CD4-positive, alpha-beta T cell treated with Interleukin-15 for 4 hours (primary cell): Measurements from ENCODE around the gene GNAT2.
A peak's percentile ranks its signal among the peaks of the same experiment; 100 is the strongest.

ENCODE experiments used
- DNase-seq: peaks from one replicate; pipeline ENCODE4 v3.0.0-alpha.2; 2020; ENCODE audit warnings: low spot score

Gene GNAT2

DNA sequence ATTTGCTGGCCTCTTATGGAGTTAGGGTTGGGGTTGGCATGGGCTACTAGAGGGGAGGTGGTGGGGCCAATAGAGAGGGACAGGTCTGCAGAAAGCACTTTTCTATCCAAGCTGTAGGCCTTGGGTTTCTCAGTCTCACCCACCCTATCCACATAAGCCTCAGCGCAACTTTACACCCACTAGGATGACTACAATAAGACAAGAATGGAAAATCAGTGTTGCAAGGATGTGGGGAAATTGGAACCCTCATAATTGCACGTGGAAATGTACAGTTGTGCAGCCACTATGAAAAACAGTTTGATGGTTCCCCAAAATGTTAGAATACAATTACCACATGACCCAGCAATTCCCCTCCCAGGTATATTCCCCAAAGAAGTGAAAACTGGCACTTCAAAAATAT lies 22.4 kb upstream of the GNAT2 start:
- DNase-seq, result no peak

DNA sequence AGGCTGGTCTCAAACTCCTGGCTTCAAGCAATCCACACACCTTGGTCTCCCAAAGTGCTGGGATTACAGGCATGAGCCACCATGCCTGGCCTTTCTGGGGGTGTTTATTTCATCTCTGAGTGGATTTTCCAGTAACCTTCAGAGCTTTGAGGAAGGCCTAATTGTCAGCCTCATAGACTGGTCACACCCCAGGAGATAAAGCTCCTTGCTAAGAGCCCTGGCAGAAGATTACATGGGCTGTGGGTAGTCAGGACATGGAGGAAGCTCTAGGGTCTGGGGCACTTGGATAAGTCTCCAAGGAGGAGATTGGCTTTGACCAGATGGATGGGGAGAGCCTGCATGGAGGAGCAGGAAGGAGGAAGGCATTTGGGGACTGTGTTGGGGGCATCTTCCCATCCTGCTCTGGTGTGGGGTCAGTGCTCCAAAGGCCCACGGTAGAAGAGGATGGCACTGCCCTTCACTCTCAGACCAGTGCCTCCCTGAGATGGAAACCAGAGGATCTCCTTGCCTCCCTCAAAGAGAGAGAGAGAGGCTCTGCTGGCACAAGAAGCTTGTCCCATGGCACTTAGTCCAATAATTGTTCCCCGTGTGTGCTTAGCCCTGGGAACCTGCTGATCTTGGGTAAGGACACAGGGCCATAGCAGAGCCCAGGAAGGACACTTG lies 21.8 kb upstream of the GNAT2 start:
- DNase-seq, result no peak

DNA sequence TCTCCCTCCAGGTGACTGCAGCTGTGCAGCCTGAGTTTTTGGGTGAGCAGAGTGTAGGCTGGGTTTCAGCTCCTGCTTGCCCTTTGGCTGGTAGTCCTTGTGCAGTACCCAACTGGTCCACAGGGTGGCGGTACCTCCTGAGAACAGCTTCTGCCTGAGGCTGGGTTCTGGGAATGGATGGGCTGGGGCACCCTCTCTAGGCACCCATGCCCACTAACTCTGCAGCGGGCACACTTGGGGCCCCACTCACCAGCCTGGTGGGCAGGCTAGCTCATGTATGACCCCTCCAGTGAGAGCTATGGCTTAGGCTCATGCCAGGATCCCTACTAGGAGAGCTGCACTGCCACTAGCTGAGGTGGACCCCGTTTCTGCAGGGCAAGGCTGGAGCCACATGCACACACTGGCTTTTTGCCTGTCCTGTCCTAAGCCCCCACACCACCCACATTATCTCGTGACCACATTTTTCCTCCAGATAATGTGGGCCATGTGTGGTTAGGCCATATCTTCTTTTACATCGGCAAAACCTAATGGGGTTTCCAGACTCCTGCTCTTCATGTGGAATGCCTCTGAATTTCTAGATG lies 21.0 kb upstream of the GNAT2 start:
- peak; percentile 89 for DNase-seq

DNA sequence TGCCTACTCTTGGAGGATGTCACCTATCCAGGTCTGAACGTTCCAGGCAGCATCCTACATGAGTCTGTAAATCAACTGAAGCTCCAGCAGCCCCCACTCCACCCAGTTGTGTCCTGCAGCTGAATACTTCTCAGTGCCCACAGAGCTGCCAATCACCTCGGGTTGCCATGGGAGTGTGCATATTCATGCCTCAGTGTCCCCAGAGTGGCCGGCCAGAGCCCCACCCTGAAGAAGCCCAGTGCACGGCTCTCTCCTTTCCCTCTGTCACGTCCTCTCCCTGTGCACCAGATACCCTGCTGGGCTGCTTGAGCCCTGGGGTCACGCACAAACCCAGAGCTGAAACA lies 20.4 kb upstream of the GNAT2 start:
- DNase-seq, result no peak

DNA sequence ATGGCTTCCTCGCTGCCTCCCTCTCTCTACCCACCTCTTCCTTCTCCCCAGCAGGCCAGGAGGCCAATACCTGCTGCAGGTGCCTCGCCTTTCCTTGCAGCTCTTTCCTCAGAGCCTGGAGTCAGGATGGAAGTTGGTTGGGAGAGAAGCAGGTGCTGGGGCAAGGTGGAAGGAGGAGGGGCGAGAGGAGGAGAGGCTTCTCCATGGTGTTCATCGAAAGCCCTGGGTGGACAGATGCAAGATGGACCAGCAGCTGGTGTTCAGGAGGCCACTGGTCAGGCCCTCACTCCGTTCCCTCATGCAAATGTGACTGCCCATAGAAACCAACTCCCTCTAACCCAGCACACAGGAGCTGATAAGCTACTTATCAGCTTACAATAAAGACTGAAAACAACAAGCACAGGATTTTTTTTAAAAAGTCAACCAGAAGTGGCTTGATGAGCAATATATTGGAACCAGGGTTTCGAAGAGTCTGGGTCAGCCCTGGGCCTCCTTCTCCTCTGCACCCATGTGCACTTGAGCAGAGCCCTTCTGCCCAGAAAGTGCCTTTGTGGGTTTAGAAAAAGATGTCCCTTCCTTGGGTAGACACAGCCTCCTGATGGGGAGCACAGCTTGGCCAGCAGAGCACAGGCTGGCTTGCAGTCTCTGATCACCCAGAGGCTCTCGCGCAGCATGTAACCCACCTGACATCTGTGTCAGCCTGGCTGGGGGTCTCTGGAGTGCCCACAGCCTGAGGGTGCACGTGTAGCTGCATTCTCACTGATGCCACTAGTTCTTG lies 19.8 kb upstream of the GNAT2 start:
- no peak for DNase-seq

DNA sequence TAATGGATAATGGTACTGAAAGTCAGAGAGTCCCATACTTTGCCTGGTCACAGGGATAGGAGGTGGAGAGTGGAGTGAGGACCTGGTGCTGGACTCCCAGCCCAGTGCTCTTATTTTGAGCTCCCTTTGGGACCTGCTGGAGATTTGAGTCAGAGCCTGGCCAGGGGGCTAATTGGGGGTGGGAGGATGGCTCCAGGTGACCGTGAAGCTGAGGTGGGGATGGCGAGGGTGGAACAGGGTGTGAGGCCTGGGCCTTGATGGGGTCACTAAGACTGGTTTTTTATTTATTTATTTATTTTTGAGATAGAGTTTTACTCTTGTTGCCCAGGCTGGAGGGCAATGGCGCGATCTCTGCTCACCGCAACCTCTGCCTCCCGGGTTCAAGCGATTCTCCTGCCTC lies 18.0 kb upstream of the GNAT2 start:
- no peak for DNase-seq

DNA sequence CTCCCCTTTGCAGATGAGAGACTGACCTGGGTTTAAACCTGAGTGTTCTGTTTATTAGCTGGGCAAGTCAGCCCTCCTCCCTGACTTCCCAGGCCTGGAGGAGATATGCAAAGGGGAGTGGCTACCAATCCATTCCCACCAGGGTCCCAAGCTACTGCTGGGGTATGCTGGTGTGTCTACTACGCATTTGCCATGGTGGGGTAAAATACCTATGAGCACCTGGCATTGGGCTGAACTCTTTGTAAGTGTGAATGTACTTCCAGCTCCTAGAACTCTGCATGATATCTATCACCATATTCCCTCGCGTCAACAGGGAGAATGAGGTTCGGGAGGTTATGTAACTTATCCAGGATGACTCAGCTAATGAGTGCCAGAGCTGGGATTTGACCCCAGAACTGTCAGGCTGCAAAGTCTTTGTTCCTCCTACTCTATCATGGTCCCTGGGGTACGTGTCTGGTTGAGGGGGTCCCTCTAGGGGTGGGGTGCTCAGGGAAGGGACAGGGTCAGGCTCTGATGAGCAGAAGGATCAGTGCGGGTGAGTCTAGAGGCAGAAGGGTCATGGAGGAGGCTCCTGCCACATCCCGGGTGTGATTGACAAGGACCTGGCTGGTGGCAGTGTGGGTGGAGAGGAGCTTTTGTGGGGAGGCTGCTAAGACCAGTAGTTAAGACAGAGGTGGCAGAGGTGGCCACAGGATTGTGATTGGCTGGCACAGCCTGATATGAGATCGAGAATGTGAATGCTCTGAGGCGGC lies 17.0 kb upstream of the GNAT2 start:
- DNase-seq, result no peak

DNA sequence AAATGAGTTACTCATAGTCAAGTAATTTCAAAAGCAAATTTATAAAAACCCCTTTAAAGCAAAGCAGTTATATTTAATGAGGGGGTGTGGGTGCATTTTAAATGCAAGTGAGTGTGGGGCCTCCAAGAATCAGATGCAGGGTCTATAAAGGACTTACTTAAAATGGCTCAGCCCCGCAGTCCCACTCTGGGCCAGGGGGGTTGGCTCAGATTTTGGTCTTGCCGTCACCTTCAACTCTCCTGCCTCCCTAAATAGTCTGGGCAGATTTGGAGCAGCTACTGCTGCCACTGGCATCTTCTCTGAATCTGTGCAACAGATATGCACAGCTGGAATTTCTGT lies 16.4 kb upstream of the GNAT2 start:
- no peak for DNase-seq

DNA sequence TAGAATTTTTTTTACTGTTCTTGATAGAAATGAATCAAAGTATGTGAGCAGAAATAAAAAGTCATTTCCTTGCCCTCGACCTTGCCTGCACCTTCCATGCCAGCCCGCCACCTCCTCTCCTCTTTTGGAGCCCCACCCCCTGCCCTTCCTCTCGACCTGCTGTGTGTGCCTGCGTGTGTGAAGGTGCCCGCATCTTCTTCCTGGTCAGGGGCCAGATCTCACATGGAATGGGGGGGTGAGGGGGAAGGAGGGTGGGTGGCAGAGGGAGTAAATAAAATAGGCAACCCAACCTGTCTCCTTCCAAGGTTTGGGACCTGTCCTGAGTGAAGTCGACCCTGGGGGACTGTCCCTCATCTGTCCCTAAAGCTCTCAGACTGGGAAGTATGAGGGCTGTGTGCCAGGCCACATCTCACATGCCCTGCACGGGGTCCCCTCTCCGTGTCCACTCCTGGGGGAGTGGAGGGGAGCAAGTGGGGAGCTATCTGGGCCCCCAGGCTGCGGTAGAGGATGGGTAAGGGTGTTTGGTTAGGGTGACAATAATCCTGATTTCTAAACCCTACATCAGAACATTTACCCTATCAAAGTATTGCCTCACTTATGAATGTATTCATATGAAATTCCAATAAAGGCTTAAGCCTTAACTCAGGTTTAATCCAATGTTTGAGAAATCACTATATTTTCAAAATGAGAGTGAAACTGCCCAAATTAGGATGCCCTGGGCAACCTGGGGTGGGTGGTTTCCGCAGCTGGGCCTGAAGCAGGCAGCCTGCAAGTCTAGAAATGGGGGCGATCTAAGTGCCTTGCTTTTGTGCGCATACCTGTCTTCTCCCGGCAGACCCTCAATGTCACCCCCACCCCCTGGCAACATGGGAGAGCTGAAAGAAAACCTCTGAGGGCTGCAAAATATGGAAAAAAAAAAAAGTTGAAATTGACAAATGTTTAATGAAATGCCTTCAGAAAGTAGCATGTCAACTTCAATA lies 15.6 kb upstream of the GNAT2 start:
- DNase-seq, result no peak

DNA sequence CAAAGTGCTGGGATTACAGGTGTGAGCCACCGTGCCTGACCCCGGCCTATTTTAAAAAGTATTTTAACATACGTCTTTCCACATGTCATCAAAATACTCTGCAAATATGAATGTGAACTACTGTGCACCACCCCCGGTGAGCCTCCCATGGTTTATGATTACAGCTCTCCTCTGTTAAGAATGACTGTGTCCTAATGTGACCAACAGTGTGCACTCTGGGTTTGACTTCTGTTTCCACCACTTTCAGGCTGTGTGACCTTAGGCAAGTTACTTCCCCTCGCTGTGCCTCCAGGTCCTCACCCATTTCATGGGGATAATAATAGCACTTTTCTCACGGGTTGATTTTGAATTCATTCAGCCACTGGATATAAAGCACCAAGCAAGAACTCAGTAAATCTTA lies 14.9 kb upstream of the GNAT2 start:
- DNase-seq, result no peak

DNA sequence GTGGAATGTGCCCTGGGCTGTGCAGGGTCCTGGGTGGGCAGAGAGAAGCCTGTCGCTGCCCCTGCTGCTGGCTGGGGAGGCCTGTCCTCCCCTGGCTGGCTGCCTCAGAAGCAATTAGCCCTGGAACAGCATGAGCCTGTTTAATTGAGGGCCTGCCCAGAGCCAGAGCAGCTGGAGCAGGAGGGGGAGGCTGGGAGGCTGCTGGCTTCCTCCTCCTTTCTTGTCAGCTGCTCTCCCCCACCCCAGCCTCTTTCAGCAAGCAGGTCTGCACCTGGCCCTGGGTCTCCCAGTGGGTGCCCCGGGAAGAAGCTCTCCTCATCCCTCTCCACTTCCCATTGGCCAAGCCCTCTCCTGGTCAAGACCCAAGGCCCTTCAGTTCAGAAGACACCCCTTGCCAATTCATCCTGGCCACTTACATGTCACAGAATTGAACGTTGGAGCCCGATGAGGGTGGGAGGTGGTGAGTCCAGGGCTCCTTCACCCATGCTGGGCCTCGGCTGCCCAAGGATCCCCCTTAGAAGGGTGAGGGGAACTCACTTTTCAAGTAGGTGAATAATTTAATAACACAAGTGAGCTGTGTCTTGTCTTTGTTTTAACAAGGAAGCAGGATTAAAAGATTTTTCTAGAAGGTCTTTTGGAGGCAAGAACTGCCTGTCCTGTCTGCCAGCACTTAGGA lies 13.4 kb upstream of the GNAT2 start:
- no peak for DNase-seq

DNA sequence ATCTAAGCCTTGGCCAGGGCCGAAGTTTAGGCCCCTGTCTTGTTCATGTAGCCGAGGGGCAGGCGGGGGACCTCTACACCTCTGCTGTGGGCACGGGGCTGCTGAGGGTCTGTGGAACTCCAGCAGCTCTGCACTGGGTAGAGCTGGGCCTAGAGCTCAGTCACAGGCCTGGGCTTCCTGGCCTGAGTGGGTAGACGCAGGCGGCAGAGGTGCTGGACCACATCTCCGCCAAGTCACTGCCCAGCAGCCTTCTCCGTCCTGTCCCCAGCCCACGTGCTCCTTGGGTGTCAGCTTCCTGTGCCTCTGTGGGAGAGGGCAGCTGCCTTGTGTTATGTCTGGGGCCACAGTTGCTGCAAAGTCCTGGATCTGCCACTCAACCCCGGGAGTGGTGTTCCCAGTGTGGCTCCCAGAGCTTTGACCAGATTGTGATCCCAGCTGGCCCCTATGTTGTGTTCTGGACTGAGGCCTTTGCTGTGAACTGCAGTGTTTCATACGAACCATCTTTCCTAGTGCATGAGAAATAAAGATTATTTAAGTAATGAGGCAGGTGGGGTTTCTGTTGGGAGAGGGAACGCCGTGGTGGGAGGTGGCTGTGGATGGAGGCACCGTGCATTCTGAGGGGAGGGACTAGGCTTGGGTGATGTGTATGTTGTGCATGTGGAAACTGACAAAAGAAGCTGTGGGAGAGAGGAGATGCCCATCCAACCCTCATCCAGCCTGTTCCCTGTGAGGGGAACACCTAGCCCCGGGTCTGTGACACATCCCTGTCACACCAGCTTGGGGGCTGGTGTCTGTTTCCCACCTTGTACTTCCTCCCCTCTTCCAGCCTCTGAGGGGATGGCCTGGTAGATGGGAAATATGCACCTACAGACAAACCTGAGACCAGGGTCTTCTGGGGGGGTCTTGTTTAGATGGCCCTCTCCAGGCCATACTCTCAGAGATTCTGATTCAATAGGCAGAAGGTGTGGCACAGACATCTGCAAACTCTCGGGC lies 12.4 kb upstream of the GNAT2 start:
- no peak for DNase-seq

DNA sequence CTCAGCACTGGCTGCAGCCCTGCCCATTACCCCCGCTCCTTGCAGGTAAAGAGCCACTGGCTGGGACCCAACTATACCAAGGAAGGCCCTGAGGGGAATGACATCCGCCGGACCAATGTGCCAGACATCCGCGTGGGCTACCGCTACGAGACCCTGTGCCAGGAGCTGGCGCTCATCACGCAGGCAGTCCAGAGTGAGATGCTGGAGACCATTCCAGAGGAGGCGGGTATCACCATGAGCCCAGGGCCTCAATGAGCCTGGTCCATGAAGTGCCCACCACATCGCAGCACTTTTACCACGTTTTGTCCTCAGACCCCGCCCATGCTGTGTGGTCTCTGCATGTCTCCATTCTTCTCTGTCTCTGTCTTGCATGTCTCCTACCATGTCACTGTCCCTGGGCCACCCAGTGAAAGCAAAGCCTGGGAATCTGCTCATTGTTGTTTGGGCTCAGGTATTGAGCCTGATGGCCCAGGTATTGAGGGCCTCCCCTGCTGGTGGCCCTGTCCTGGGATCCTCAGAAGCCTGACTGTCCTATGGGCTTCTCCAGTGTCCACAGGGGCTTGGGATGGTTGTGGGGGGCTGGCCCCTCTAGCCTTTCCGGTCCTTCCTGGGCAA lies 11.6 kb upstream of the GNAT2 start:
- DNase-seq, result no peak

DNA sequence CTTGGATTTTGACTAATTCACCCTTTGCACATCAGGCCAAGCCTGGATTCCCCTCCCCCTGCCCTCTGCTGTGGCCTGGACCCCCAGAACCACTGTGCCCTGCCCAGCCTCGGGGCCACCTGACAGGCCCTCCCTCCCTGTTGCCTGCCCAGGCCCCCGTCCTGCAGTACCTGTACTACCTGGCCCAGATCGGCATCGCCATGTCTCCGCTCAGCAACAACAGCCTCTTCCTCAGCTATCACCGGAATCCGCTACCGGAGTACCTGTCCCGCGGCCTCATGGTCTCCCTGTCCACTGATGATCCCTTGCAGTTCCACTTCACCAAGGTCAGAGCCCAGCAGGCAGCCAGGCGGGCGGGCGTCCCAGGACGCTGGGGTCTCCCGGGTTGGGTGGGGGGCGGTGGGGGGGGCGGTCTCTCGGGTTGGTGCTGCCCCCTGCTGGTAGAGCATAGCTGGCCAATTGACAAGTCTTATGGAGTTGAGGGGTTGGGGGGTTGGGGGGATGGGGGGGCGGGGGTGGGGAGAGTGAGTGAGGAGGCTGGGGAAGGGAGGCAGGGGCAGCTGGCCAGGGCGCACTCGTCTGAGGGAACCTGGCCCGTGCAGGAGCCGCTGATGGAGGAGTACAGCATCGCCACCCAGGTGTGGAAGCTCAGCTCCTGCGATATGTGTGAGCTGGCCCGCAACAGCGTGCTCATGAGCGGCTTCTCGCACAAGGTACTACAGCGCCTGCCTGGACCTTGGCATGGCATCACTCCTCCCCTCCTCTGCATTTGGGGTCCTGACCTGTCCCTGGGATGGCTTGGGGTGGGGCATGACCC lies 10.9 kb upstream of the GNAT2 start:
- DNase-seq, result peak; percentile 19

DNA sequence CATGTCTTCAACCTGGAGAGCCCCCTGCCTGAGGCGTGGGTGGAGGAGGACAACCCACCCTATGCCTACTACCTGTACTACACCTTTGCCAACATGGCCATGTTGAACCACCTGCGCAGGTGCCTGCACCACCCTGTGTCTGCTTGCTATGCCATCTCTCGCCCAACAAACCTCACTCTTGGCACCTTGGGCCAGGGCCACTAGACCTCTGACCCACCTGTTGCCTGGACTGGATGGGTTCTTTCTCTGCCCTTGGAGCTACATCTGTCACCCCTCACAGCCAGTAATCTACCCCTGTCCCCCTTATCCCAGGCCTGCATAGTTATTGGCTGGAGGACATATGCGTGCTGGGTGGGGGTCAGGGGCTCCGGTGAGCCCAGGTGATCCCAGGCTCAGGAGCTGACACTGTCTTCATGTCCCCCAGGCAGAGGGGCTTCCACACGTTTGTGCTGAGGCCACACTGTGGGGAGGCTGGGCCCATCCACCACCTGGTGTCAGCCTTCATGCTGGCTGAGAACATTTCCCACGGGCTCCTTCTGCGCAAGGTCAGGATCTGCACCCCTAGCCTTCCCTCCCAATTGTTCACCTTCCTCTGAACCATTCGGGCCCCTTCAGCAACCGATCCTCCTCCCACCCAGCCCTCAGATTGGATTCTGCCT lies 10.1 kb upstream of the GNAT2 start:
- DNase-seq, result no peak

DNA sequence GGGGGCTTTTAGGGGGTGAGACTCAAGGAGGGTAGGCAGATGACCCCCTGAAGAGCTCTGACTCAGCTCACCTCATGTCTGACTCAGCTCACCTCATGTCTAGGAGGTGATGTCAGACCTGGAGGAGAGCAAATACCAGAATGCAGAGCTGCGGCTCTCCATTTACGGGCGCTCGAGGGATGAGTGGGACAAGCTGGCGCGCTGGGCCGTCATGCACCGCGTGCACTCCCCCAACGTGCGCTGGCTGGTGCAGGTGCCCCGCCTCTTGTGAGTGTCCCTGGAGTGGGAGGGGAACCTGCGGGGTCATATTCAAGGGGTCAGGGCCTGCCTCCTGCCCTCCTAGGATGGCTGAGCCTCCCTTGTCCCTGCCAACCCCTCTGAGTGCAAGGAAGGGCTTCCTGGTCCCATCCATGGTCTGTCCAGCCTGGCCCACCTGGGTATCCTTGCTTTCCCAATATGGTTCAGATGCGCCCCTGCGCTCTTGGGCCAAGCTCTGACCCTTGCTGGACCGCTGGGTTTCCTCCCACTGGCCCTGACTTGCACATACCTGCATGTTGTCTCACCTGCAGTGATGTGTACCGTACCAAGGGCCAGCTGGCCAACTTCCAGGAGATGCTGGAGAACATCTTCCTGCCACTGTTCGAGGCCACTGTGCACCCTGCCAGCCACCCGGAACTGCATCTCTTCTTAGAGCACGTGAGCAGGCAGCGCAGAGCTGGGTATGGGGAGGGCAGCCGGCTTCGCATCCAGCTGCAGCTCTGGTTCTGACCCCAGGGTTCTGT lies 9.3 kb upstream of the GNAT2 start:
- DNase-seq, result no peak

DNA sequence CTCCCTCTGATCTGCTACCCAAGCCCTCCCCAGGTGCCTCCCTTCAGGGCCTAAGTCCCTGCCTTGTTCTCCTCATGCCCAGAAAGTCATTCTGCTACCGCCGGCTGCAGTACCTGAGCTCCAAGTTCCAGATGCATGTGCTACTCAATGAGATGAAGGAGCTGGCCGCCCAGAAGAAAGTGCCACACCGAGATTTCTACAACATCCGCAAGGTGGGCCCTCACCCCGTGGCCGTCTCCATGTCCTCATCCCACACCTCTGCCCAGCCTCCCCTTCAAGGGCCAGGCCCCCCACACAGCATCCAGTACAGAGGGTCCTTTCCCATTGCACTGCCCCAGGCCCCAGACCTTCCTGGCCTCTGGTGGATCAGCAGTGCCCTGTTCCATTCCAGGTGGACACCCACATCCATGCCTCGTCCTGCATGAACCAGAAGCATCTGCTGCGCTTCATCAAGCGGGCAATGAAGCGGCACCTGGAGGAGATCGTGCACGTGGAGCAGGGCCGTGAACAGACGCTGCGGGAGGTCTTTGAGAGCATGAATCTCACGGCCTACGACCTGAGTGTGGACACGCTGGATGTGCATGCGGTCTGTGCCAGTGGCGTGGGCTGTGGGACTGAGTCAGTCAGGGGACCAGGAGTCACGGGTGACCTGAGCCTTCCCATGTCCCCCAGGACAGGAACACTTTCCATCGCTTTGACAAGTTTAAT lies 8.4 kb upstream of the GNAT2 start:
- DNase-seq, result no peak
